Measurements from ENCODE around the gene TMEM86B. TPM values are rescaled to one million over a fixed set of nuclear protein-coding genes. Genes with fewer than 3 reads are reported as not detected.

TMEM86B gene
- polyA plus RNA-seq, 1 of the 3 experiments (the other 2 are of a cell fraction), result 3.0 TPM

GRCh38 chr19:55273978-55274707, 45.6 kb upstream of the TMEM86B start:
- CTCF ChIA-PET, result no interaction called here
- H3K9ac ChIP-seq, result no peak overlapping the region
- no peak for DNase-seq
- no peak overlapping the region for H3K27ac ChIP-seq (ENCODE audit: low read depth in 2 of 2, low read length in 1 of 2)
- no peak overlapping the region for H3K4me3 ChIP-seq (ENCODE audit: low read depth in 2 of 2, low read length in 1 of 2)
- H3K27me3 ChIP-seq (ENCODE audit: insufficient read depth), result no peaks in the 10 kb centered on the region
- H3K4me2 ChIP-seq, result no peak overlapping the region
- H4K20me1 ChIP-seq (ENCODE audit: insufficient read depth), result no peaks in the 10 kb centered on the region
- H3K36me3 ChIP-seq (replicated peaks in 1 of 2; ENCODE audit: control insufficient read depth in 1 of 2, insufficient read depth in 2 of 2, low read length in 1 of 2), result peaks cover 0 to 26% of the 10 kb centered on the region in 2 experiments
- H3F3A ChIP-seq (replicated peaks; ENCODE audit: insufficient read depth), result peaks cover 6% of the 10 kb centered on the region
- H3K9me2 ChIP-seq, result no peaks in the 10 kb centered on the region
- TF ChIP-seq FOSL2 (IDR thresholded peaks at IDR 0.05; ENCODE audit: borderline replicate concordance, low read depth) (no peak), FOXJ3 (CRISPR knock-in tag; IDR thresholded peaks at IDR 0.05) (no peak), IRF3 (IDR thresholded peaks at IDR 0.05; ENCODE audit: low read depth, low read length) (no peak), EZH2phosphoT487 (IDR thresholded peaks at IDR 0.05; ENCODE audit: borderline replicate concordance, low read depth) (no peak), RXRA (IDR thresholded peaks at IDR 0.05; ENCODE audit: borderline replicate concordance, low read depth) (no peak), TCF12 (IDR thresholded peaks at IDR 0.05) (no peak), CHD2 (IDR thresholded peaks at IDR 0.05; ENCODE audit: low read length, partially characterized antibody) (no peak), JUND (IDR thresholded peaks at IDR 0.05) (no peak), RCOR1 (IDR thresholded peaks at IDR 0.05; ENCODE audit: low read length) (no peak), SMC3 (IDR thresholded peaks at IDR 0.05; ENCODE audit: low read depth, low read length) (no peak), USF1 (IDR thresholded peaks at IDR 0.05; ENCODE audit: borderline replicate concordance, low read depth) (no peak), SIN3A (IDR thresholded peaks at IDR 0.05; ENCODE audit: borderline replicate concordance, low read depth, low read length) (no peak), MAX (IDR thresholded peaks at IDR 0.05; ENCODE audit: low read depth) (no peak), TEAD4 (IDR thresholded peaks at IDR 0.05; ENCODE audit: borderline replicate concordance, insufficient read depth) (no peak), MEF2A (IDR thresholded peaks at IDR 0.05; ENCODE audit: borderline replicate concordance, low read depth) (no peak), NFIC (IDR thresholded peaks at IDR 0.05; ENCODE audit: borderline replicate concordance) (no peak), NRF1 (IDR thresholded peaks at IDR 0.05; ENCODE audit: low read depth, low read length) (no peak), YY1 (IDR thresholded peaks at IDR 0.05; ENCODE audit: low read depth) (no peak)
- POLR2A ChIA-PET, result no interaction called here
- 79% methylated on average over 7 of the region's 36 CpGs for WGBS (ENCODE audit: low lambda C conversion rate)
- no peaks in the 10 kb centered on the region for H3K9me3 ChIP-seq
- no peak overlapping the region for H2AFZ ChIP-seq (ENCODE audit: low read depth)
- H3K79me2 ChIP-seq (ENCODE audit: insufficient read depth), result no peaks in the 10 kb centered on the region; the same call in 1 of the 2 replicates
- H3K4me1 ChIP-seq (ENCODE audit: control insufficient read depth in 1 of 2, insufficient read depth in 2 of 2, low read depth in 1 of 2, low read length in 1 of 2), result no peaks in the 10 kb centered on the region; a peak in 1 of 4 replicates
